GM12873 (cell line): ENCODE results near the gene THADA.
A peak's percentile ranks its signal among the peaks of the same experiment; 100 is the strongest.

Experiments
- TF ChIP-seq, protein P1 (sequence below): IDR thresholded peaks from 2 replicates; pipeline ENCODE4 v1.5.1; 2012; ENCODE audit warnings: low read depth, mild to moderate bottlenecking, moderate library complexity, low read length, control low read depth; ENCODE audit not compliant: insufficient read depth; ENCODE audit errors: missing control alignments

The THADA gene

DNA sequence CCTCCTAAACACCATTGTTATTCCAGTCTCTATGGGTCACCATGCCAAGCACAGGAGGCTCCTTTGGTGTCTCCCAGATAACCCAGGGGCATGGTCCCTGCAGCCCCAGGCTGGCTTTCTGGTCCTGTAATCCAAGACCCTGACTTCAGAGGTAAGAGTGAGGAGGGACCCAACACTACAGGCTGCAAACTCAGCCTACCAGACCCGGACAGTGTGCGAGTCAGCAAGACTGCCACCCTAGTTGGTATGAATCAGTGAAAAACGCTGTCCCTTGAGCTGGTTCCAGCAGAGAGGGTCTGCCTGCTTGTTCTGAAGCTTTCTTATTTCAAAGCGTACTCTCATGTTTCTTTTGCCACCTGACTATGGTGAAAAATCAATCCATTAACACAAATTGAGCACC lies 321.8 kb downstream of the THADA start:
- TF ChIP-seq, protein P1, sequence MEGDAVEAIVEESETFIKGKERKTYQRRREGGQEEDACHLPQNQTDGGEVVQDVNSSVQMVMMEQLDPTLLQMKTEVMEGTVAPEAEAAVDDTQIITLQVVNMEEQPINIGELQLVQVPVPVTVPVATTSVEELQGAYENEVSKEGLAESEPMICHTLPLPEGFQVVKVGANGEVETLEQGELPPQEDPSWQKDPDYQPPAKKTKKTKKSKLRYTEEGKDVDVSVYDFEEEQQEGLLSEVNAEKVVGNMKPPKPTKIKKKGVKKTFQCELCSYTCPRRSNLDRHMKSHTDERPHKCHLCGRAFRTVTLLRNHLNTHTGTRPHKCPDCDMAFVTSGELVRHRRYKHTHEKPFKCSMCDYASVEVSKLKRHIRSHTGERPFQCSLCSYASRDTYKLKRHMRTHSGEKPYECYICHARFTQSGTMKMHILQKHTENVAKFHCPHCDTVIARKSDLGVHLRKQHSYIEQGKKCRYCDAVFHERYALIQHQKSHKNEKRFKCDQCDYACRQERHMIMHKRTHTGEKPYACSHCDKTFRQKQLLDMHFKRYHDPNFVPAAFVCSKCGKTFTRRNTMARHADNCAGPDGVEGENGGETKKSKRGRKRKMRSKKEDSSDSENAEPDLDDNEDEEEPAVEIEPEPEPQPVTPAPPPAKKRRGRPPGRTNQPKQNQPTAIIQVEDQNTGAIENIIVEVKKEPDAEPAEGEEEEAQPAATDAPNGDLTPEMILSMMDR: no peak

DNA sequence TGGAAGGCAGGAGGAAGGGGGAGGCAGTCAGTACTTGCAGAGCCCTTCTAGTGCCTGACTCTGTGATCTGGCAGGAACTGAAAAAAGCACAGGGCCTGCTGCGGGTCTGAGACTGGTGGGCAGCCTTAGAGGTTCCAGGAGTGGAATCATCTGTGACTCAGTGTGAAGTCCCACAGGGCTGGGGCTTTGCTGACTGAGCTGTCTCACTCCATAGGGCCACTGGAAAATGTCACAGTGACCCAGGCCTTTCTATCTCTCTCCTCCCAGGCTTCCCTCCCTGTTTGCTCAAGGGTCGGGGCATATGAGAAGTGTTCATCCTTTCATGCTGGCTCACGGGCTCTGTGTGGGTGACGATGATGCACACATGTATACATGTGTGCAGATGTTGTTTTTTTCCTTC lies 322.3 kb downstream of the THADA start:
- TF ChIP-seq, protein P1: no peak

DNA sequence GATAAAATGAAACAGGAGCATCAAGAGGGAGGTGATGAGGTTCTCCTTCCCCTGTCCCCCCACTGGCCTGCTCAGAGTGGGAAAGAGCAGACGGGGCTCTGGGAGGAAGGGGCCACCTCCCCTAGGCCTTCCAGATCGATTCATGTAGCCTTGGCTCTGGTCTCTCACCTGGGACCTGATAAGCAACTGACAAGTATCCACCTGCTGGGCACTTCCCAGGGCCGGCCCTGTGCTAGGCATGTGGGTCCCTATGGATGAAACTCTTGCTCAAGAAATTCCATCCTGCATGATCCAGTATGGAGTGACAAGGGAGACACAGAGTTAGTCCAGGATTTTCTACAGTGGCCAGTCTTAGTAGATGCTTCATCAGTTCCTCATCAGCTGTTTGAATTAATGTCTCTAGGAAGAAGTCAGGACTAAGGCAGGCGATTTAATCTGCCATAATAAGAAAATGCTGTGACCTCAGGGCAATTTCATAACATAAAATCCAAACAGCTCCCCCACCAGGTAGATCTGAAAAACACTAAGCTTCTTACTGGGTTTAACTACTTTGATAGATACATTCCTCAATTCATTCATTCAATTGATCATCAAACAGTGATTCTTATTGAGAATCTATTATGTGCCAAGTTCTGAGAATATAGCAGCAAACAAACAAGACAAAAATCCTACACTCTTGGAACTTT lies 324.8 kb downstream of the THADA start:
- TF ChIP-seq, protein P1: peak; percentile 19

DNA sequence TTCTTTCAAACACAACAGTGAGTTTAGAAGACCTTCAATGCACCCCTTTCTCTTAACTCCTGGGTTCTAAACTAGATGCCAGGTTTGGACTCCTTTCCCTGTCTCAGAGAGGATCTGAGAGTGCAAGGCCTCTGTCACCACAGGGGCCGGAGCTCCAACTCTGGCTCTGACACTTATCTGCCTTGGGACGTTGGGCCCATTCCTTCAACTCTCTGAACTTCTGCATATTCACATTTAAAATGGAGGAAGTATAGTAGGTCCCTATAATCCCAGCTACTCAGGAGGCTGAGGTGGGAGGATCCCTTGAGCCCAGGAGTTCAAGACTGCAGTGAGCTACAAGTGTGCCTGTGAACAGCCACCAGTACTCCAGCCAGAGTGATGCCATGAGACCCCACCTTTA lies 325.4 kb downstream of the THADA start:
- TF ChIP-seq, protein P1: no peak

DNA sequence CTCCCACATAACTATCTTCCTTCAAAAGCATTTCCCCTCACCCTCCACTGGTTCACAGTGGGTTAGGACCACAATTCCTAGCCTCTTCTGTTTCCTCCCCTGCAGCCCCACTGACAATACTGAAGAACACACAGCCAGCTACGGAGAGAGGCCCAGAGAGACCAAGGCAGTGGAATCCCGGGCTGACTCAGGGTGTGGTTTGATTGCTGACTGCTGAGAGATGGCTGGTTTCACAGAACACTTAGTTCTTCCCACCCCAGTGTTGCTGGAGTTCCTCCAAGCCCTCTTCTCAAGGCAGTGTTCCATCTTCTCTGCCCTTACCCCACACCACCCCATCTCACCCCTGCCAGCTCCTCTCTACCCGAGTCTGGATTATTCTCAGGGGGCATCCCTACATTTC lies 326.1 kb downstream of the THADA start:
- TF ChIP-seq, protein P1: no peak

DNA sequence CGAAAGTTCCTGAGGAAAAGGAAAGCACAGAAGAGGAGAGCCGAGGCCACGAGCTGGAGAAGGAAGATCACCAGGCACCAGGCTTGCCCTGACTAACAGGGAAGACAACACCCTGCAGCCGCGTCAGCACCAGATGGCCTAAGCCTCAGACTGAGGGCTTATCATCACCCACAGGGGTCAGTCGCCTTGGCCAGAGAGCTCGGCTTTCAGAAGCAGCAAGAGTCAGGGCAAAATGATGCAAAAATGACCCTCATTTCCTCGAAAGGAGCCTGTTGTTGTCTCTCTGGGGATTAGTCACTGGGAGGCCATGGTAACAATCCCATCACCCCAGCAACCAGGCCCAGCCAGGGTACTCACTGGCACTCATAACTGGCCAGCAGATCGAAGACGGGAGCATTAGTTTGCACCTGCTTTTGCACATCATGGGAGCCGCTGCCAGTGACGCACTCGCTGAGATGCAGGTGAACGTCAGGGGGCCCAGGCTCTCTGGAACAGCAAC lies 326.7 kb downstream of the THADA start:
- TF ChIP-seq, protein P1: no peak

DNA sequence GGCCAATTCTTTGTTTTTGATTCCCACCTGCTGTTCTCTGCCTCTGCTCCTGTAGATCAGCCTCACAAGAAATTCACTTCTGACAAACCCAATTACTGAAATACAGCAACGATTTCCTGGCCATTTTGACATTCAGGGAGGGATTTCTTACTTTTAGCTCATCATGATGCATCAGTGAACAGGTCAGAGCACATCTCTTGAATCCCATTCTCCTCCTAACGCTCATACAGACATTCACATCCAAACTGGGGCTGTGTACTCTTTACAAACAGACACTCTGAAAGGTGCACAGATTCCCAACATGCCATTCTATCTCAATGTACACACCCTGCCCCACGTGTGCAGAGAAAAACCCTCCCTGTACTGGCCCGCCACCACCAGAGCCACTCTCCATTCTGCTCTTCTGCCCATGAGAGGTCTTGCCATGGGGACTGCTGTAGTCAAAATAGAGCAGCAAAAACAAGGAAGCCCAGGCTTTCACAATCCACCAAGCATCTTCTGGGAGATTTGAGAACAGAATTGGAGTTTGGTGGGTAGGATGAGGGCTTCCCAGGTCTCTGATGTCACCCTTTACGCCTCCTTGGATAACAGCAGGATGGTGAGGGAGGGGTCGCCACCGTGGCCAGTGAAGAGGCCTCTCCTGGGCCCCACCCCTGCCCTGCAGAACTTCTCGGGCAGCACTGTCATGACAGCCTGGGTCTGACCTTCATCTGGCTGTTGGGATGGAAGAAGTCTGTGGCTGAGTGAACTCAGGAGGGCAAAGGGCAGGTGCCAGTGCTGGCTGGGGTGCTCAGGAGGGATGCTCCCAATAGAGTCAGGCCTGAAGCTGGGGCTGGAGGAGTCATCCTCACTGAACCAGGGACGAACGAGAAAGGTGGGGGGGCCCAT lies 327.5 kb downstream of the THADA start:
- TF ChIP-seq, protein P1: no peak
